SK-N-SH treated with all-trans-retinoic acid at 6 μM for 48 hours (cell line): ENCODE measurements around the gene NAA15.

Experiments used
- CSDC2 ChIP-seq: fragments of 250-450 bp; sonication (Bioruptor Pico); IDR thresholded peaks from 2 replicates; pipeline ENCODE4 v1.5.0; 2020; ENCODE audit warnings: mild to moderate bottlenecking, moderate library complexity
- ISL1 ChIP-seq: fragments of 250-450 bp; sonication (Bioruptor Pico); IDR thresholded peaks from 2 replicates; pipeline ENCODE4 v2.1.2; 2022; ENCODE audit warnings: mild to moderate bottlenecking, moderate library complexity
- PATZ1 ChIP-seq: fragments of 250-450 bp; sonication (Bioruptor Pico); IDR thresholded peaks from 2 replicates; pipeline ENCODE4 v1.8.0; 2020; ENCODE audit warnings: mild to moderate bottlenecking, moderate library complexity, borderline replicate concordance
- RARB ChIP-seq: fragments of 250-450 bp; sonication (Bioruptor Pico); IDR thresholded peaks from 2 replicates; pipeline ENCODE4 v1.8.0; 2021; ENCODE audit warnings: mild to moderate bottlenecking, moderate library complexity
- TCF4 ChIP-seq: fragments of 250-450 bp; sonication (Bioruptor Pico); IDR thresholded peaks from 2 replicates; pipeline ENCODE4 v1.8.0; 2021; ENCODE audit warnings: mild to moderate bottlenecking, moderate library complexity, borderline replicate concordance
- ZFP30 ChIP-seq: fragments of 450-650 bp; formaldehyde crosslinking; IDR thresholded peaks from 2 replicates; pipeline ENCODE4 v1.5.0; 2022; ENCODE audit warnings: mild to moderate bottlenecking, moderate library complexity

- TF ChIP-seq PATZ1 (CRISPR knock-in tag) (no peak), ZFP30 (no peak), TCF4 (no peak), RARB (CRISPR knock-in tag) (no peak), ISL1 (CRISPR knock-in tag) (no peak), CSDC2 (CRISPR knock-in tag) (no peak)
Measured at GRCh38 chr4:139253713-139254112, 47.6 kb upstream of the NAA15 start.
